NCI-H2196 (cell line): ENCODE data around the gene ARHGEF10L.
"Not testable (repeated sequence)": the region's sequence is repeated elsewhere in the genome, so short reads cannot be mapped to it uniquely, and the experiment has no call there.

ENCODE experiments used
- DNase-seq: peaks from one replicate; lab custom pipeline; 2025; ENCODE audit not compliant: unreplicated experiment; lab: John Stamatoyannopoulos, UW

The ARHGEF10L gene

DNA sequence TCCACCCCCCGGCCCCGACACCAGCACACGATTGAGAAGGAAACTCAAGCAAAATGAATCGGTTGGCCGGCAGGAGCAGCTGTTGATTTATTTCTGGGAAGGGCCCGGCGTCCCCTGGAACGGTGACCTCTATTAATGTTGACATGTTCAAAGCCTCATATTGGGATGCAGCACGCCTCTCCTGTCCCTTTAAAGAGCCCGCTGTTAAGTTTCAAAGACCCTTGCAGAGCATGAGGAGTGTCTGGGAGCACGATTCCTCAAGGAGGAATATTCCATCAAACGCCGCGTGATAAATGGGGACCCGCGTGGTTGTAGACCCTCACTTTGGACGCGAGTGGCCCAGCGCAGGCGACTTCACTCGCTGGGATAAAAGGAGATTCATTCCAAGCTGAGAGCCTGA is 194.2 kb downstream of the ARHGEF10L start:
- no peak for DNase-seq

DNA sequence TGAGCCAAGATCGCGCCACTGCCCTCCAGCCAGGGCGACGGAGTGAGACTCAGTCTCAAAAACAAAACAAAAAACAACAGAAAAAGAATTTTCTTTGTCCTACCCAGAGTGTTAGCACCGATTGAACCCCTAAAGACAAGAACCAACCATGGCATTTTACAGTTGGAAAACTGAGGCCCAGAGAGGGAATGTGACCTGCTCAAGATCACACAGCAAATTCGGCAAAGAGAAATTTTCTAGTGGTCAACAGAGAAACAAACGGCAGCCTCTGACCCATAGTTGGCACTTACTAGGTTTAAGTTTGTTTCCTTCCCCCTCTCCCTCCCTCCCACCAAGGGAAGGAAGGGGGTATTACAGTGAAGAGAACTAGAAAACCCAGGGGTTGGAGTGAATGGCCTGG is 195.1 kb downstream of the ARHGEF10L start:
- no peak for DNase-seq

GRCh38 chr1:17735348-17735747 is 195.8 kb downstream of the ARHGEF10L start:
- DNase-seq = no peak

- DNase-seq = no peak
Observed at GRCh38 chr1:17735793-17736192, 196.3 kb downstream of the ARHGEF10L start.

DNA sequence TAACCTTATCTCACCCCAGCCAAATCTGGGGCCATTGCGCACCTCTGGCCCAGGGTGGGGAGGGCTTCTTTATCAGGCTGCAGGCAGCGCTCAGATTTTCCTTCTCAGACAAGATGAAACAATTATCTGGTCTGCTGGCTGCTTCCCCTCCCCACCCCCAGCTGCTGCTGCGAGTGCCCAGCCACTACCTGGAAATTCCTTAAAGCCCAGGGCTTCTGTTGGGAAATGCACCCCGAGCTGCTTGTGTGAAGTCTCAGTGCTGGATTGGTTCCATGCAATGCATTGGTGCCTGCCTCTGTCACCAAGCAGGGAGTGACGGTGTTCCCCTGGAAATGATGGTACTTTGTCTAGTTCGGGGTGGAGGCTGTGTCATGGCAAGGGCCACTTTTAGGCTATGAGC is 197.1 kb downstream of the ARHGEF10L start:
- DNase-seq = no peak

DNA sequence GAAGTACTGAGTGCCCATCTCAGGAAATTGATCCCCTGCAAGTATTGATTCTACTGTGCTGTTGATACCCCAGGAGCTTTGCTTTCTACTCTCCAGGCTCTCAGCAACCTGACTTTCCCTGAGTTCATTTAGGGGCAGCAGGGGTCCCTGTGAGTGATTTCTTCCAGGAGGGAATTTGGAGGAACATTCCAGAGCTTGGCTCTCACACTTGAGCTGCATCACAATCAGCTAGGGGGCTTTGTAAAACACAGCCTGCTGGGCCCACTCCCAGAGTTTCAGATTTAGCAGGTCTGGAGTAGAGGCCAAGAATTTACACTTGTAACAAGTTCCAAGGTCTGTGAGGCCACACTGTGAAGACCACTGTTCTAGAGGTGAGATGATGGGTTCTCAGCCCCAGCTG is 199.6 kb downstream of the ARHGEF10L start:
- DNase-seq = no peak

- no peak for DNase-seq
Observed at GRCh38 chr1:17741052-17741451, 201.6 kb downstream of the ARHGEF10L start.

DNA sequence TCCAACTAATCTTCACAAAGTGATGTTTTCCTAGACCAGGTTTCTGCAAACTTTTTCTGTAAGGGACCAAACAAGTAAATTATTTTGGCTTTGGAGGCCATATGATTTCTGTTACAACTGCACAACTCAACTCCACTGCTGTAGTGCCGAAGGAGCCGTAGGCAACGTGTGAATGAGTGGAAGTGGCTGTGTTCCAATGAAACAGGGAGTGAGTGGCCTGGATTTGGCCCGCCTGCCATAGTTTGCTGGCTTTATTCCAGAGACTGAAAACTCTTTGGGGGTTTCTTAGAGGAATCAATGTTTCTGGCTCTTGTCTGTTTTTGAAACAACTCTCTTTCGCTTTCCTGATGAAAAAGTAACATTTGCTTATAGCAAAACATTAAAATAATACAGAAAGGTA is 203.1 kb downstream of the ARHGEF10L start:
- DNase-seq = no peak

GRCh38 chr1:17743008-17743647 is 203.6 kb downstream of the ARHGEF10L start:
- DNase-seq = no peak

GRCh38 chr1:17743925-17744324 is 204.4 kb downstream of the ARHGEF10L start:
- DNase-seq = no peak

- no peak for DNase-seq
Observed at GRCh38 chr1:17744666-17745478, 205.4 kb downstream of the ARHGEF10L start.

GRCh38 chr1:17745479-17745955 is 206.0 kb downstream of the ARHGEF10L start:
- DNase-seq = no peak

DNA sequence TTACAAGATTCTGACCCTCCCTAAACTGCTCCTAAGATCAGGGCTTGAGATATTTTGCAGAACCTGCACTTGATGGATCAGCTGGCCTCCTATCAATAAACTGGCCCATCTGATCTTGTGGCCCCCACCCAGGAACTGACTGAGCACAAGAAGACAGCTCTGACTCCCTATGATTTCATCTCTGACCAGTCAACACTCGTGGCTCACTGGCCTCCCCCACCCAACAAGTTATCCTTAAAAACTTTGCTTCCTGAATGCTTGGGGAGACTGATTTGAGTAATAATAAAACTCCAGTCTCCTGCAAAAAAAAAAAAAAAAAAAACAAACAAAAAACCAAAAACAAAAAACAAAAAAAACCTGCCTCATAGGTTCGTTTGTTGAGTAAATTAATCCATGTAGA is 206.8 kb downstream of the ARHGEF10L start:
- DNase-seq = not testable (repeated sequence)

- no peak for DNase-seq
Observed at GRCh38 chr1:17746920-17747319, 207.4 kb downstream of the ARHGEF10L start.
